ENCODE results near the gene BICDL2. TPM values are rescaled to one million over a fixed set of nuclear protein-coding genes. Genes with fewer than 3 reads are reported as not detected.
"Not testable (repeated sequence)": the region's sequence is repeated elsewhere in the genome, so short reads cannot be mapped to it uniquely, and the experiment has no call there.

Gene BICDL2
- polyA plus RNA-seq, 2 of the 4 experiments (the other 2 are of a cell fraction) = not detected

GRCh38 chr16:3081957-3082356 lies 45.2 kb upstream of the BICDL2 start:
- H3K27ac ChIP-seq; H3K4me3 ChIP-seq; ATAC-seq; H3K9me3 ChIP-seq; H3K4me2 ChIP-seq; POLR2A ChIA-PET; H3K4me1 ChIP-seq; DNase-seq (ENCODE audit: low read depth in 1 of 2, low spot score in 1 of 2); FAIRE-seq: not testable (repeated sequence)
- WGBS (ENCODE audit: missing lambda C conversion rate) = 75% methylated on average over 7 of the region's 13 CpGs
- CTCF ChIA-PET = interaction anchor here (0.7 kb wide), 1 partner anchor 22 kb away, joined by 3 read pairs; no protein-coding TSS in a partner anchor

GRCh38 chr16:3080024-3080423 lies 43.3 kb upstream of the BICDL2 start:
- CTCF ChIA-PET = interaction anchor here (1.2 to 1.6 kb wide), 5 partner anchors 9 to 21 kb away, joined by 3 to 6 read pairs (median 4); no protein-coding TSS in a partner anchor
- TF ChIP-seq ZC3H11A (IDR thresholded peaks at IDR 0.05) = no peak
- TF ChIP-seq FOXS1 (CRISPR knock-in tag; IDR thresholded peaks at IDR 0.05) = no peak
- TF ChIP-seq KDM5A (IDR thresholded peaks at IDR 0.05) = no peak
- no peak for TF ChIP-seq CHD4 (IDR thresholded peaks at IDR 0.05; ENCODE audit: borderline replicate concordance)
- ATAC-seq (no peak), FAIRE-seq (no peak), DNase-seq (ENCODE audit: low read depth in 1 of 2, low spot score in 1 of 2) (no peak)
- WGBS (ENCODE audit: missing lambda C conversion rate) = 52% methylated on average over 17 of the region's 17 CpGs
- Histone ChIP-seq H3K9me3 (no peaks in the 10 kb centered on the region), H3K27ac (no peak overlapping the region), H3K4me3 (no peak overlapping the region), H3K4me2 (no peak overlapping the region), H3K4me1 (no peaks in the 10 kb centered on the region)
- POLR2A ChIA-PET = no interaction called here

- TF ChIP-seq CBX2 (IDR thresholded peaks at IDR 0.05; ENCODE audit: borderline replicate concordance, low read depth) = no peak
- FAIRE-seq (no peak), ATAC-seq (no peak), DNase-seq (ENCODE audit: low read depth in 1 of 2, low spot score in 1 of 2) (no peak)
- 33% methylated on average over 3 of the region's 6 CpGs for WGBS (ENCODE audit: missing lambda C conversion rate)
- Histone ChIP-seq H3K9me3 (no peaks in the 10 kb centered on the region), H3K4me2 (no peak overlapping the region), H3K4me3 (no peak overlapping the region), H3K27ac (no peak overlapping the region), H3K4me1 (no peaks in the 10 kb centered on the region)
- POLR2A ChIA-PET = no interaction called here
- CTCF ChIA-PET = interaction anchor here (0.6 to 4.0 kb wide), 6 partner anchors 11 to 21 kb away, joined by 3 to 29 read pairs (median 4); no protein-coding TSS in a partner anchor
Observed at GRCh38 chr16:3076577-3076976, 39.8 kb upstream of the BICDL2 start.

GRCh38 chr16:3075946-3076345 lies 39.2 kb upstream of the BICDL2 start:
- H3K4me1 ChIP-seq; FAIRE-seq; H3K27ac ChIP-seq; ATAC-seq; H3K4me3 ChIP-seq; DNase-seq (ENCODE audit: low read depth in 1 of 2, low spot score in 1 of 2); POLR2A ChIA-PET; H3K4me2 ChIP-seq; H3K9me3 ChIP-seq: not testable (repeated sequence)
- CTCF ChIA-PET = interaction anchor here (0.6 to 4.0 kb wide), 4 partner anchors 12 to 21 kb away, joined by 3 to 29 read pairs (median 3); no protein-coding TSS in a partner anchor
- WGBS (ENCODE audit: missing lambda C conversion rate) = 73% methylated on average over 6 of the region's 6 CpGs

- ChIA-PET POLR2A (no interaction called here), CTCF (interaction anchor here (1.0 to 4.0 kb wide), 4 partner anchors 12 to 45 kb away, joined by 3 to 29 read pairs (median 3); no protein-coding TSS in a partner anchor)
- H3K27ac ChIP-seq = no peak overlapping the region
- TF ChIP-seq JUNB (IDR thresholded peaks at IDR 0.05) = no peak
- no peak for TF ChIP-seq MAX (IDR thresholded peaks at IDR 0.05)
- no peak for TF ChIP-seq TFCP2L1 (CRISPR knock-in tag; IDR thresholded peaks at IDR 0.05)
- TF ChIP-seq POLR2A (IDR thresholded peaks at IDR 0.05; ENCODE audit: low read length) = no peak
- TF ChIP-seq HOXB5 (CRISPR knock-in tag; IDR thresholded peaks at IDR 0.05) = no peak
- no peak for TF ChIP-seq CEBPB (IDR thresholded peaks at IDR 0.05)
- TF ChIP-seq MAZ (IDR thresholded peaks at IDR 0.05; ENCODE audit: borderline replicate concordance, low read depth, low read length) = no peak
- no peak for TF ChIP-seq HDAC2 (IDR thresholded peaks at IDR 0.05)
- no peak for TF ChIP-seq TP53 (CRISPR knock-in tag; IDR thresholded peaks at IDR 0.05)
- TF ChIP-seq HMGXB4 (CRISPR knock-in tag; IDR thresholded peaks at IDR 0.05; ENCODE audit: borderline replicate concordance) = no peak
- no peak; a peak in 2 of 6 replicates for ATAC-seq
- H3K9me3 ChIP-seq = no peaks in the 10 kb centered on the region
- no peaks in the 10 kb centered on the region for H3K4me1 ChIP-seq
- no peak for DNase-seq (ENCODE audit: low read depth in 1 of 2, low spot score in 1 of 2)
- H3K4me3 ChIP-seq = no peak overlapping the region
- FAIRE-seq = no peak
- whole genome bisulfite sequencing (ENCODE audit: missing lambda C conversion rate) = 62% methylated on average over 9 of the region's 10 CpGs
- H3K4me2 ChIP-seq = no peak overlapping the region
Observed at GRCh38 chr16:3075523-3075915, 38.8 kb upstream of the BICDL2 start.
